GM21737 (cell line): ENCODE results near the gene CSDE1.

Experiments
- ATAC-seq: cut with Tn5 transposase; IDR thresholded peaks from one replicate; pipeline ENCODE4 v1.9.1; 2021; ENCODE audit warnings: mild to moderate bottlenecking, moderate library complexity; ENCODE audit not compliant: unreplicated experiment

Gene CSDE1

GRCh38 chr1:114668784-114669561 is 88.8 kb downstream of the CSDE1 start:
- ATAC-seq, result no peak

DNA sequence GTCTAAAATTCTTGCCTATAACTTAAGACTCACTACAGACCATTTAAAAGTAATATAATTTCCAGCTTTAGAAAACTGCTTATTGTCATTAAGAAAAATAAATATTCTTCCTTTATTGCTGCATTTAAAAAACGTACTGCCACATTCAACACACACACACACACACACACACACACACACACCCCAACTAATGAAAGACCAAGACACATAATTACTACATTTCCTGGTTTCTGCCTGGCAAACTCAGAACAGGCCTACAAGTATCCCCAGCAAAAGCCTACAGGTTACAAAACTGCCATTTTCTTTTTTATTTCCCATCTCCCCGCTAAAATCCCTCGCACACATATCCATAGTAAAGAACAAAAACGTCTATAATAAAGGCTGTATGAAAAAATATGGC is 89.4 kb downstream of the CSDE1 start:
- no peak for ATAC-seq

DNA sequence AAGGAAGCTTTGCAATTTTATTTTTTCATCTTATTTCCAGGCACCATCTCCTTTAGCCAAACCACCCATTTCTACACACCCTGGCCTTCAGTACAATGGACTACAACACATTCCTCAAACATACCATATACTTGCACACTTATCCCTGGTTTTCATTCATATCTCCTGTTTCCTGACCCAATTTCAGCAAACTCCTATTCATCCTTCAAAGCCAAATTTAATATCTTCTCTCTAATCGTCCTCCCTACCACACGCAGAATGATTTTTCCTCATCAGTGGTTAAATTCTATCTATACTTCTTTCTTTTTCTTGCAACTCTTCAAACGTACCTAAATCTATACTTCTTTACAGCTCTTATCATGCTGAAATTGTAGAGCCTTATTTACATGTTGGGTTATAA is 90.8 kb downstream of the CSDE1 start:
- no peak for ATAC-seq
